ENCODE data around the gene CCDC9B. TPM values are rescaled to one million over a fixed set of nuclear protein-coding genes. Genes with fewer than 3 reads are reported as not detected.

The CCDC9B gene
- total RNA-seq, 6 donors from 2014 or later: 15.5 to 140 (median 68.1) TPM

- Histone ChIP-seq H3K27ac (no peak within 1 kb of the TSS), H3K9me3 (no peaks in the 10 kb centered on the region), H3K36me3 (no peaks in the 10 kb centered on the region), H3K27me3 (peaks cover 1 to 48% (median 30%) of the 10 kb centered on the region in 4 donors), H3K4me1 (peaks cover 31 to 45% (median 43%) of the 10 kb centered on the region in 4 donors), H3K4me3 (peak within 1 kb of the TSS in 3 of 4 donors; percentile 41 to 56 (median 54))
- DNase-seq (peak in 1 of 2 donors; percentile 91), ATAC-seq (ENCODE audit: low FRiP score in 2 of 2) (peak in 1 of 2 donors; percentile 49)
- WGBS, 2 donors: 11 to 12% methylated on average over 12 to 28 of the region's 76 CpGs
- no peak for TF ChIP-seq EP300 (IDR thresholded peaks at IDR 0.05)
- no peak for TF ChIP-seq POLR2A (IDR thresholded peaks at IDR 0.05)
- TF ChIP-seq POLR2AphosphoS5 (IDR thresholded peaks at IDR 0.05): no peak
- TF ChIP-seq CTCF (IDR thresholded peaks at IDR 0.05): no peak
These were observed 57.7 kb downstream of the CCDC9B start, which contains the start of gene ANKRD63 for GRCh38 chr15:40282869-40283614. TSS of gene ANKRD63 (minus strand) at chr15:40283064. CDS start at chr15:40282586, 478 bp downstream.

GRCh38 chr15:40282147-40282868 is 58.4 kb downstream of the CCDC9B start:
- Histone ChIP-seq H3K9me3 (no peaks in the 10 kb centered on the region), H3K4me3 (peak overlapping the region in 3 of 4 donors; percentile 41 to 56 (median 54)), H3K36me3 (no peaks in the 10 kb centered on the region), H3K27me3 (peaks cover 1 to 48% (median 30%) of the 10 kb centered on the region in 4 donors), H3K4me1 (peaks cover 31 to 45% (median 43%) of the 10 kb centered on the region in 4 donors), H3K27ac (no peak overlapping the region)
- TF ChIP-seq POLR2A (IDR thresholded peaks at IDR 0.05) (no peak), EP300 (IDR thresholded peaks at IDR 0.05) (no peak), POLR2AphosphoS5 (IDR thresholded peaks at IDR 0.05) (no peak), CTCF (IDR thresholded peaks at IDR 0.05) (peak in 5 of 6 experiments; percentile 36 to 48 (median 41))
- ATAC-seq (ENCODE audit: low FRiP score in 2 of 2): peak in 1 of 2 donors; percentile 54
- DNase-seq: peak; percentile 65 to 92
- WGBS, 2 donors: 1% methylated on average over 49 of the region's 92 CpGs; no CpG with 5 or more reads in 1 of the 2 donors

- H3K4me3 ChIP-seq: peak overlapping the region in 3 of 4 donors; percentile 41 to 56 (median 54)
- peaks cover 31 to 45% (median 43%) of the 10 kb centered on the region in 4 donors for H3K4me1 ChIP-seq
- H3K36me3 ChIP-seq: no peaks in the 10 kb centered on the region
- peaks cover 1 to 48% (median 30%) of the 10 kb centered on the region in 4 donors for H3K27me3 ChIP-seq
- no peaks in the 10 kb centered on the region for H3K9me3 ChIP-seq
- TF ChIP-seq CTCF (IDR thresholded peaks at IDR 0.05) (no peak), POLR2AphosphoS5 (IDR thresholded peaks at IDR 0.05) (no peak), EP300 (IDR thresholded peaks at IDR 0.05) (no peak), POLR2A (IDR thresholded peaks at IDR 0.05) (no peak)
- WGBS, 2 donors: 5% methylated on average over 11 of the region's 51 CpGs; no CpG with 5 or more reads in 1 of the 2 donors
- ATAC-seq (ENCODE audit: low FRiP score in 2 of 2): no peak
- DNase-seq: no peak
- H3K27ac ChIP-seq: no peak overlapping the region
These were observed 59.0 kb downstream of the CCDC9B start for GRCh38 chr15:40281801-40282146.

Other genes starting within 250 kb of the CCDC9B start
- gene BMF, start 232.1 kb downstream of the CCDC9B start, total RNA-seq: 100 to 1,000 TPM in 1 of 6 donors, 10 to 100 TPM in 4, 1 to 10 TPM in 1; 9.9 to 118 (median 26.2) TPM
- 10 to 100 TPM in 1 of 6 donors, 1 to 10 TPM in 3, under 1 TPM in 1, not detected in 1; 0.79 to 12.1 (median 2.7) TPM for gene BUB1B, start 179.9 kb downstream of the CCDC9B start, total RNA-seq
- gene PAK6, start 101.9 kb downstream of the CCDC9B start, total RNA-seq: 10 to 100 TPM in 3 of 6 donors, 1 to 10 TPM in 3; 4.5 to 23.4 (median 15.0) TPM
- gene ANKRD63, start 57.9 kb downstream of the CCDC9B start, total RNA-seq: 1 to 10 TPM in 1 of 6 donors, not detected in 5; 5.2 TPM
- 100 to 1,000 TPM in 2 of 6 donors, 10 to 100 TPM in 4; 26.9 to 170 (median 85.7) TPM for gene PLCB2, start 33.0 kb downstream of the CCDC9B start, total RNA-seq
- gene INAFM2, start 17.2 kb downstream of the CCDC9B start, total RNA-seq: 10 to 100 TPM; 15.7 to 36.2 (median 25.6) TPM
- gene PHGR1, start 10.1 kb upstream of the CCDC9B start, total RNA-seq: under 1 TPM in 1 of 6 donors, not detected in 5; 0.67 TPM
- 1 to 10 TPM in 2 of 6 donors, under 1 TPM in 4; under 0.01 to 3.5 (median 0.13) TPM for gene DISP2, start 17.3 kb upstream of the CCDC9B start, total RNA-seq
- gene KNSTRN, start 41.8 kb upstream of the CCDC9B start, total RNA-seq: 10 to 100 TPM; 10.6 to 27.6 (median 17.3) TPM
- gene IVD, start 64.9 kb upstream of the CCDC9B start, total RNA-seq: 100 to 1,000 TPM in 2 of 6 donors, 10 to 100 TPM in 4; 68.1 to 112 (median 94.5) TPM
- gene BAHD1, start 100.0 kb upstream of the CCDC9B start, total RNA-seq: 10 to 100 TPM; 21.0 to 36.9 (median 28.5) TPM
- gene CHST14, start 130.0 kb upstream of the CCDC9B start, total RNA-seq: 10 to 100 TPM in 5 of 6 donors, 1 to 10 TPM in 1; 3.1 to 20.6 (median 14.6) TPM
- 10 to 100 TPM; 17.1 to 56.9 (median 24.1) TPM for gene CCDC32, start 224.1 kb upstream of the CCDC9B start, total RNA-seq
- 10 to 100 TPM in 2 of 6 donors, 1 to 10 TPM in 4; 3.1 to 11.6 (median 7.8) TPM for gene RPUSD2, start 228.4 kb upstream of the CCDC9B start, total RNA-seq

All from upper lobe of left lung (tissue), 6 donors.